GM21717 (cell line): Measurements from ENCODE around the gene CDH20.

Experiments used
- ATAC-seq: cut with Tn5 transposase; IDR thresholded peaks from one replicate; pipeline ENCODE4 v1.9.1; 2021; ENCODE audit warnings: mild to moderate bottlenecking, moderate library complexity; ENCODE audit not compliant: unreplicated experiment

Gene CDH20

GRCh38 chr18:61420218-61420885 lies 87.1 kb downstream of the CDH20 start:
- ATAC-seq, result no peak

GRCh38 chr18:61426492-61427053 lies 93.3 kb downstream of the CDH20 start:
- no peak for ATAC-seq

GRCh38 chr18:61428266-61428665 lies 95.0 kb downstream of the CDH20 start:
- no peak for ATAC-seq

GRCh38 chr18:61432590-61432989 lies 99.4 kb downstream of the CDH20 start:
- no peak for ATAC-seq

GRCh38 chr18:61435064-61435652 lies 101.9 kb downstream of the CDH20 start:
- ATAC-seq, result peak; percentile 80

GRCh38 chr18:61443081-61443725 lies 110.0 kb downstream of the CDH20 start:
- ATAC-seq, result no peak

GRCh38 chr18:61448316-61448715 lies 115.1 kb downstream of the CDH20 start:
- ATAC-seq, result no peak

GRCh38 chr18:61459896-61460648 lies 126.8 kb downstream of the CDH20 start:
- ATAC-seq, result no peak

- no peak for ATAC-seq
Observed at GRCh38 chr18:61464551-61465142, 131.4 kb downstream of the CDH20 start.

GRCh38 chr18:61466736-61467135 lies 133.5 kb downstream of the CDH20 start:
- ATAC-seq, result no peak

- ATAC-seq, result no peak
Observed at GRCh38 chr18:61470031-61470674, 136.9 kb downstream of the CDH20 start.

GRCh38 chr18:61471541-61471940 lies 138.3 kb downstream of the CDH20 start:
- no peak for ATAC-seq

GRCh38 chr18:61471942-61472341 lies 138.7 kb downstream of the CDH20 start:
- no peak for ATAC-seq

- ATAC-seq, result no peak
Observed at GRCh38 chr18:61474341-61474740, 141.1 kb downstream of the CDH20 start.

GRCh38 chr18:61474918-61475317 lies 141.7 kb downstream of the CDH20 start:
- ATAC-seq, result no peak

GRCh38 chr18:61475931-61476330 lies 142.7 kb downstream of the CDH20 start:
- ATAC-seq, result no peak

GRCh38 chr18:61489334-61489733 lies 156.1 kb downstream of the CDH20 start:
- no peak for ATAC-seq

- ATAC-seq, result no peak
Observed at GRCh38 chr18:61496374-61496773, 163.1 kb downstream of the CDH20 start.

GRCh38 chr18:61497422-61497821 lies 164.2 kb downstream of the CDH20 start:
- ATAC-seq, result no peak

- ATAC-seq, result no peak
Observed at GRCh38 chr18:61502472-61502871, 169.2 kb downstream of the CDH20 start.
